Spinal cord (tissue), 10 donors: ENCODE data around the gene PCDHGA6. TPM values are rescaled to one million over a fixed set of nuclear protein-coding genes. Genes with fewer than 3 reads are reported as not detected.
A peak's percentile ranks its signal among the peaks of the same experiment; 100 is the strongest.
"Not testable (repeated sequence)": the region's sequence is repeated elsewhere in the genome, so short reads cannot be mapped to it uniquely, and the experiment has no call there.

Experiments
- DNase-seq, 6 donors: peaks; one replicate each; pipeline versions ENCODE4 v3.0.0 to v3.0.0-alpha.2; 2013 to 2015; ENCODE audit warnings: low spot score in 6 of 6, low read depth in 4 of 6
- H3K27ac ChIP-seq: one replicate; pipeline ENCODE4 v1.5.1; 2013; ENCODE audit warnings: low read depth, low read length, control low read depth
- H3K27me3 ChIP-seq: one replicate; pipeline ENCODE4 v1.6.1; 2013; ENCODE audit warnings: low read length; ENCODE audit not compliant: control insufficient read depth, insufficient read depth
- H3K36me3 ChIP-seq: one replicate; pipeline ENCODE4 v1.6.1; 2013; ENCODE audit warnings: low read length; ENCODE audit not compliant: control insufficient read depth, insufficient read depth
- H3K4me1 ChIP-seq: one replicate; pipeline ENCODE4 v1.6.1; 2013; ENCODE audit warnings: low read length; ENCODE audit not compliant: control insufficient read depth, insufficient read depth
- H3K4me3 ChIP-seq: one replicate; pipeline ENCODE4 v1.5.1; 2013; ENCODE audit warnings: low read depth, low read length, control low read depth
- H3K9me3 ChIP-seq: one replicate; pipeline ENCODE4 v1.6.1; 2013; ENCODE audit warnings: low read length; ENCODE audit not compliant: control insufficient read depth, insufficient read depth
- WGBS: methylation state at CpG from one replicate; pipeline ENCODE4 v1.1.5; 2013; ENCODE audit warnings: missing lambda C conversion rate; ENCODE audit not compliant: insufficient coverage; 5-methylcytosine and 5-hydroxymethylcytosine counted together
- polyA plus RNA-seq, 2 donors: library from polyadenylated mRNA; unstranded; fragments of 120-200 nt; gene quantifications; one replicate each; pipeline ENCODE4 v1.2.1, GENCODE V29; 2013; ENCODE audit not compliant: insufficient read length in 2 of 2
- total RNA-seq, 2 donors: library from RNA; depleted of rRNA in 1 of 2; stranded (reverse); fragments of 120-200 nt in 1 of 2; fragments of >200 nt in 1 of 2; gene quantifications; one replicate each; pipeline versions ENCODE4 v1.2.3 to v1.2.4, GENCODE V29; 2013 to 2014
- donor health status: healthy.

The PCDHGA6 gene
- total and polyA plus RNA-seq, 4 donors = 8.5 to 19.2 (median 15.4) TPM

- Histone ChIP-seq H3K9me3 (peaks cover 45% of the 10 kb centered on the region), H3K27me3 (no peaks in the 10 kb centered on the region), H3K36me3 (no peaks in the 10 kb centered on the region), H3K4me3 (no peak within 1 kb of the TSS), H3K4me1 (peaks cover 13% of the 10 kb centered on the region), H3K27ac (no peak within 1 kb of the TSS)
- peak in 2 of 6 donors; percentile 42 to 51 for DNase-seq
- 0% methylated on average over 4 of the region's 9 CpGs for WGBS
Observed at GRCh38 chr5:141343242-141343952, 30.3 kb upstream of the PCDHGA6 start, which contains the start of gene PCDHGA3. Gene PCDHGA3, plus strand, starts transcription at chr5:141343829. Its CDS starts 205 bp downstream, at chr5:141344034.

DNA sequence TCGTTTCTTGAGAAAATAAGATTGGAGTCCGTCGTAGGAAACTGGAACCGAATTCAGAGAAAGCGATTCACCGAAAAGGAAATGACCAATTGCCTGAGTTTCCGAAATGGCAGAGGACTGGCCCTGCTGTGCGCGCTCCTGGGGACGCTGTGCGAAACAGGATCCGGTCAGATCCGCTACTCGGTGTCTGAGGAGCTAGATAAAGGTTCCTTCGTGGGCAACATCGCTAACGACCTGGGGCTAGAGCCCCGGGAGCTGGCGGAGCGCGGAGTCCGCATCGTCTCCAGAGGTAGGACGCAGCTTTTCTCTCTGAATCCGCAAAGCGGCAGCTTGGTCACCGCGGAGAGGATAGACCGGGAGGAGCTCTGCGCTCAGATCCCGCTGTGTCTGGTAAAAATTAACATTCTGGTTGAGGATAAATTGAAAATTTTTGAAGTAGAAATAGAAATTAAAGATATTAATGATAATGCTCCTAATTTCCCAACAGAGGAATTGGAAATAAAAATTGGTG, 29.7 kb upstream of the PCDHGA6 start:
- no peak overlapping the region for H3K27ac ChIP-seq
- peaks cover 45% of the 10 kb centered on the region for H3K9me3 ChIP-seq
- no peak for DNase-seq
- no peaks in the 10 kb centered on the region for H3K27me3 ChIP-seq
- WGBS = 16% methylated on average over 31 of the region's 31 CpGs
- no peak overlapping the region for H3K4me3 ChIP-seq
- H3K36me3 ChIP-seq = no peaks in the 10 kb centered on the region
- peaks cover 10% of the 10 kb centered on the region for H3K4me1 ChIP-seq

DNA sequence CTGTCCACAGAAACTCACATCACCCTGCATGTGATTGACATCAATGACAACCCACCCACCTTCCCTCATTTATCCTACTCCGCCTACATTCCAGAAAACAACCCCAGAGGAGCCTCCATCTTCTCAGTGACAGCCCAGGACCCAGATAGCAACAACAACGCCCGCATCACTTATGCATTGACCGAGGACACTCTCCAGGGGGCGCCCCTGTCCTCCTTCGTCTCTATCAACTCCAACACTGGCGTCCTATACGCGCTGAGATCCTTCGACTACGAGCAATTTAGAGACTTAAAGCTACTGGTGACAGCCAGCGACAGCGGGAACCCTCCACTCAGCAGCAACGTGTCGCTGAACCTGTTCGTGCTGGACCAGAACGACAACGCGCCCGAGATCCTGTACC, 28.4 kb upstream of the PCDHGA6 start:
- Histone ChIP-seq H3K4me3 (no peak overlapping the region), H3K27ac (no peak overlapping the region), H3K36me3 (peaks cover 2% of the 10 kb centered on the region), H3K9me3 (peaks cover 39% of the 10 kb centered on the region), H3K27me3 (no peaks in the 10 kb centered on the region), H3K4me1 (peaks cover 4% of the 10 kb centered on the region)
- WGBS = 16% methylated on average over 17 of the region's 20 CpGs
- DNase-seq = no peak

GRCh38 chr5:141346017-141346416, 27.7 kb upstream of the PCDHGA6 start:
- peaks cover 44% of the 10 kb centered on the region for H3K9me3 ChIP-seq
- H3K27me3 ChIP-seq, H3K36me3 ChIP-seq, H3K4me1 ChIP-seq, H3K27ac ChIP-seq, DNase-seq, H3K4me3 ChIP-seq: not testable (repeated sequence)
- 31% methylated on average over 16 of the region's 35 CpGs for WGBS

DNA sequence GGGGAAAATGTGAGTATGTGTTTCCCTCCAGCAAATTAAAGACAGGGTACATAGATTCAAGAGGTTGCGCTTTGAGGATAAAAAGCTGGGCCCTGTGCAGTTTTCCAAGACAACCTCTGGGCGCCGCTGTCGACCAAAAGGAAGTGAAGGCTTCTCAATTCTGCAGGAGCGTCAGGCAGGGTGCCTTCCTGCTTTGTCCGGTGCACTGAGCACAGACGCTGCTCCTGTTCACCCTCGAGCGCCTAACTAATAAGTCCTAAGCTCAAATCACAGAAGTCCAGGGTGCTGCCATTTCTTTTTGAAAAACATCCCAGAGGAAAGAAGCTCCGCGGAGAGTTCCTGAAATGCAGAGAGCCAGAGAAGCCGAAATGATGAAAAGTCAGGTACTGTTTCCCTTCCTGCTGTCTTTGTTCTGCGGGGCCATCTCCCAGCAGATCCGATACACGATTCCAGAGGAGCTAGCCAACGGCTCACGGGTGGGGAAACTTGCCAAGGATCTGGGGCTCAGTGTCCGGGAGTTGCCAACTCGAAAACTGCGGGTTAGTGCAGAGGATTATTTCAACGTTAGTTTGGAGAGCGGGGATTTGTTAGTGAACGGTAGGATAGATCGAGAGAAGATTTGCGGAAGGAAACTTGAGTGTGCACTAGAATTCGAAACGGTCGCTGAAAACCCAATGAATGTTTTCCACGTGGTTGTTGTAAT, 23.6 kb upstream of the PCDHGA6 start, which contains the start of gene PCDHGB1:
Gene PCDHGB1 (plus strand): TSS at position 183 of the 703 bp plus-strand sequence. CDS start 162 bp downstream, at position 345.
- Histone ChIP-seq H3K9me3 (peaks cover 37% of the 10 kb centered on the region), H3K36me3 (peaks cover 6% of the 10 kb centered on the region), H3K27me3 (no peaks in the 10 kb centered on the region), H3K4me3 (no peak within 1 kb of the TSS), H3K4me1 (no peaks in the 10 kb centered on the region), H3K27ac (no peak within 1 kb of the TSS)
- peak in 1 of 6 donors; percentile 42 for DNase-seq
- 19% methylated on average over 29 of the region's 29 CpGs for WGBS

DNA sequence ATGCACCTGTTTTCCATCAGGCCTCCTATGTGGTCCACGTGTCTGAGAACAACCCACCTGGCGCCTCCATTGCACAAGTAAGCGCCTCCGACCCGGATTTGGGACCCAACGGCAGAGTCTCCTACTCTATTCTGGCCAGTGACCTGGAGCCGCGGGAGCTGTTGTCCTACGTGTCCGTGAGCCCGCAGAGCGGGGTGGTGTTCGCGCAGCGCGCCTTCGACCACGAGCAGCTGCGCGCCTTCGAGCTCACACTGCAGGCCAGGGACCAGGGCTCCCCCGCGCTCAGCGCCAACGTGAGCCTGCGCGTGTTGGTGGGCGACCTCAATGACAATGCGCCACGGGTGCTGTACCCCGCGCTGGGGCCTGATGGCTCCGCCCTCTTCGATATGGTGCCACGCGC, 22.1 kb upstream of the PCDHGA6 start:
- Histone ChIP-seq H3K27ac (no peak overlapping the region), H3K4me1 (no peaks in the 10 kb centered on the region), H3K9me3 (peaks cover 33% of the 10 kb centered on the region), H3K36me3 (peaks cover 8% of the 10 kb centered on the region), H3K4me3 (no peak overlapping the region), H3K27me3 (no peaks in the 10 kb centered on the region)
- WGBS = 25% methylated on average over 24 of the region's 36 CpGs
- no peak for DNase-seq

DNA sequence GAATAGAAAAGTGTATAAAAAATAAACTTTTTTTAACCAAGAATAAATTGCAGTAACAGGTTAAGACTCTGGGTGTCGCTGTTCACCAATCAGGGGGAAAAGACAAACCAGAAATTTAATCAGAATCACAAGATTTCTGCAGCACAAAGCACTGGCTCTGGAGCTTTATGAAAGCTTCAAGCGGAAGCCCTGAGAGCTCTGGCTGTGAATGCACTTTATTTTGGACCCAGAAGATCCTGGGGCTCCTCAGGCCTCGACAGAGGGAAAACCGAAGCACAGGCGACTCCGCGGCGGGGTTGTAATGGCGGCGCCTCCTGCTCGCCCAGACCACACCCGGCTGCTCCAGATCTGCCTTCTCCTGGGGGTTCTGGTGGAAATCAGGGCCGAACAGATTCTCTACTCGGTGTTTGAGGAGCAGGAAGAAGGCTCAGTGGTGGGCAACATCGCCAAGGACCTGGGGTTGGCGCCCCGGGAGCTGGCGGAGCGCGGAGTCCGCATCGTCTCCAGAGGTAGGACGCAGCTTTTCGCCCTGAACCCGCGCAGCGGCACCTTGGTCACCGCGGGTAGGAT, 18.7 kb upstream of the PCDHGA6 start, which contains the start of gene PCDHGA4:
Gene PCDHGA4 (plus strand): TSS at position 122 of the 570 bp plus-strand sequence. CDS start 87 bp downstream, at position 209.
- Histone ChIP-seq H3K27me3 (no peaks in the 10 kb centered on the region), H3K4me3 (no peak within 1 kb of the TSS), H3K36me3 (peaks cover 13% of the 10 kb centered on the region), H3K27ac (no peak within 1 kb of the TSS), H3K9me3 (peaks cover 49% of the 10 kb centered on the region), H3K4me1 (no peaks in the 10 kb centered on the region)
- peak in 2 of 6 donors; percentile 9 to 13 for DNase-seq
- WGBS = 12% methylated on average over 28 of the region's 29 CpGs

- H3K27me3 ChIP-seq = no peaks in the 10 kb centered on the region
- no peak overlapping the region for H3K27ac ChIP-seq
- H3K36me3 ChIP-seq = peaks cover 12% of the 10 kb centered on the region
- WGBS = 37% methylated on average over 22 of the region's 24 CpGs
- peaks cover 48% of the 10 kb centered on the region for H3K9me3 ChIP-seq
- no peaks in the 10 kb centered on the region for H3K4me1 ChIP-seq
- DNase-seq = no peak
- H3K4me3 ChIP-seq = no peak overlapping the region
Observed at GRCh38 chr5:141355641-141356040, 18.1 kb upstream of the PCDHGA6 start.

DNA sequence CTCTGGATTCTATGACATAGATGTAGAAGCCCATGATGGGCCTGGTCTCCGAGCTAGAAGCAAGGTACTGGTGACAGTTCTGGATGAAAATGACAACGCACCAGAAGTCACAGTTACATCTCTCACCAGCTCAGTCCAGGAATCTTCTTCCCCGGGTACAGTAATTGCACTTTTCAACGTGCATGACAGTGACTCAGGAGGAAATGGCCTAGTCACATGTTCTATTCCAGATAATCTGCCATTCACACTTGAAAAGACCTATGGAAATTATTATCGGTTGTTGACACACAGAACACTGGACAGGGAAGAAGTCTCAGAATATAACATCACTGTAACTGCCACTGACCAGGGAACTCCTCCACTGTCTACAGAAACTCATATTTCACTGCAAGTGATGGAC, 17.6 kb upstream of the PCDHGA6 start:
- no peak for DNase-seq
- WGBS = 74% methylated on average over 4 of the region's 5 CpGs
- Histone ChIP-seq H3K36me3 (peaks cover 12% of the 10 kb centered on the region), H3K27me3 (no peaks in the 10 kb centered on the region), H3K4me1 (no peaks in the 10 kb centered on the region), H3K9me3 (peaks cover 46% of the 10 kb centered on the region), H3K4me3 (no peak overlapping the region), H3K27ac (no peak overlapping the region)
